ENCODE results near the gene GPR87.

- no peak for TF ChIP-seq CTCF (conservative IDR thresholded peaks at IDR 0.05 in 1 of 2, IDR thresholded peaks at IDR 0.05 in 1 of 2; ENCODE audit: extremely low read depth in 1 of 2, insufficient read depth in 1 of 2, low read depth in 1 of 2, low read length in 2 of 2)
- TF ChIP-seq EZH2 (IDR thresholded peaks at IDR 0.05; ENCODE audit: borderline replicate concordance, low read length): no peak
Observed at GRCh38 chr3:151265866-151266265, 50.8 kb downstream of the GPR87 start.

Data from mammary epithelial cell (primary cell).